GM21576 (cell line): Measurements from ENCODE around the gene RAB3B.

Experiments used
- ATAC-seq: cut with Tn5 transposase; IDR thresholded peaks from one replicate; pipeline ENCODE4 v1.9.1; 2021; ENCODE audit warnings: mild to moderate bottlenecking, moderate library complexity; ENCODE audit not compliant: unreplicated experiment

Gene RAB3B

GRCh38 chr1:51957618-51958017, 32.9 kb downstream of the RAB3B start:
- ATAC-seq = no peak

DNA sequence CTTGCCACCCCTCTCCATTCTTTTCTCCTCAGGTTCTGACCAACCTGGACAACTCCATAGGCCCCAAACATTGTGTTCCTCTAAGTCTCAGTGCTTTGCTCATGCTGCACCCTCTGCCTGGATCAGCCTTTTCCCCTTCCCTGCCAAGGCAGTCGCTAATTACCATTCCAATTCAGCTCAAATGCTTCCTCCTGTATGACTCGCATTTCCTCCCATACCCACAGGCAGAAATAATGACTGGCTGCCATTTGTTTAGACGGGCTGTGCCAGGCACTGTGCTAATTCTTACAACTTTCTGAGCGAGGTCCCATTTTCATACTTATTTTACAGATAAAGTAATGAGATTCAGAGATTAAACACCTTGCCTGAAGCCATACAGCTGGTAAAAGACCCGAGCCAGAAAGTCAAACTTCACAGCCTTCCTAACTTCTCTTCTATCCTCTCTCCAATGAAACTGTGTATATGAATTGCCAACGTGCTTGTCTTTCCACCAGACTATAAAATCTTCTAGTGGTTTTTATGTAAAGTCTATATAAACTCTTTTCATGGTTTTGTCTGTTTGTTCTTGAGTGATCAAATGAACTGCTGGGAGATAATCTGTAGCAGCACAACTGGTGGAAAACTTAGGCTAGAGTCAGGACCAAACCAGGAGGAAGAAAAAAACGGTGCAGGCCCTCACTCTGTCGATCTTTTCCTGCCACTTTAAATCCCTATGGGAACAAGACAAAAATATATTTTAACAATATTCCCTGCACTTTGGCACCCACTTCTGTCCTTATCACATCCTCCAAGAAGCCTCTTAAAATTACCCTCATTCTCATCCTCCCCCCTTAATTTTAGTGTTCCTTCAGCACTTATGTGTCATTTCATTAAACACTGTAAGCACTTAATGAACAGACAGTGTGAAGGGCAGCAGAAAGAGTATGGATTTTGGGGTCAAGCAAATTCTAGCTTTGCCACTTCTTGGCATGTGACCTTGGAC, 33.7 kb downstream of the RAB3B start:
- ATAC-seq = no peak

DNA sequence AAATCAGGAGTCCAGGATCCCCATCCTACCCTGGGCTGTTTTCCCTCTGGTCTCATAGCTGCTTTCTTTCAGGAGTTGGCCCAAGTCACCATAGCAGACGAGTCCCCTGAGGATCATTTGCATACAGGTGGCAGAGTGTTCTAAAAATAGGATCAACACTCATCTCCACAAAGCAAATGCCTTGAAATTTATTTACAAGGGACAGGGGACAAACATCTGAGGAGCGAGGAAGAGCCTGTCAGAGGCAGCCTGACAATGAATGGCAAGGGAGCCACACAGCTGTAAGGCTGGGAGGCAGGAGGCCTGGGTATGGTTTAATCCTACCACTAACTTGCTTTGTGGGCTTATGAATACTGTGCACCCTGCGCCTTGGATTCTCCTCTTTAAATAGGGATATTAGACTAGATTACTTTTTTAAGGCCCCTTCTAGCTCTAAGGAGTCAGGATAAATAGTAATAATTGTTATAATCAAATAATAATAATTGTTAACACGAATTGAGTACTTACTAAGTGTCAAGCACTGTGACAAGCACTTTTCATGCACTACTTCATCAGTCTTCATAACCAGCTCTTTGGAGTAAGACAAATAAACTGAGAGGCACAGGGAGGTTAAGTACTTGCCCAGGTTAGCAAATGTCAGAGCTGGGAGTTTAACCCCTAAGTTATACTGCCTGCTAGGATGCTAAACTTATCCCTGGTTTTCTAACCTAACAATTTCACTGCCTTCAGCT, 34.5 kb downstream of the RAB3B start:
- ATAC-seq = no peak

DNA sequence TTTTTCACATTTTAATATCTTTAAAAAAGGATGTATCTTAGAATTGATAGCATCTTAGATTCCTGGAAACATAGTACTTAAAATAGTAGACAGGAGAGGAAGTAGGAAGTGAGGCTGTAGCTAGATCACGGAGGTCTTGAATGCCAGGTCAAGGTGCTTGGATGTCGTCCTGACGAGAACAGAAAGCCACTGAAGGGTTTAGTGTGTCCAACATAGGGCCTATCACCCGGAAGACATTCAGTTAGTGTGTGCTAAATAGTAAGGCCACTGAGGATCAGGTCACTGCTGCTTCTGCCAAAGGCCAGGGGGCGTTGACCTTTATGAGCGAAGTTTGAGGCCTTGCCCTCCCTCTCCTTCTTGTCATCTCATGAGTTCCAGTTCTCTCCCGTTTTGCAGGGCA, 35.7 kb downstream of the RAB3B start:
- no peak for ATAC-seq

DNA sequence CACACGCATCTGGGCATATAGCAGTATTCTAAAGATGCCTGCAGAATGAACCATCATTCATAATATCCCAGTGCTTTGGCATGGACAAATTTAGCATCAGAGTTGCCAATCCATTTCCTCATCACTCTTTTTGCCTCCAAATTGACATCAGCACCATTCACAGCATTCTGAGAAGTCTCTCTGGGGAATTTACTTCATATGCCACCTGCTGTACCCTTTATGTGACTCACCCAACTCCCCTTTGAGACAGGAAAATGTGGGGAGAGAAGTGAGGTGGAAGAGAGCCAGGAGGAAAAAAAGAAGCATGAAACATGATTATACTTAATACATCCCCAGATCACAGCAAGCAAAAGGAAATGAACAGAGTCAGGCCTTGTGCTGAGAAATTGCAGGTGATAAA, 37.4 kb downstream of the RAB3B start:
- ATAC-seq = no peak

DNA sequence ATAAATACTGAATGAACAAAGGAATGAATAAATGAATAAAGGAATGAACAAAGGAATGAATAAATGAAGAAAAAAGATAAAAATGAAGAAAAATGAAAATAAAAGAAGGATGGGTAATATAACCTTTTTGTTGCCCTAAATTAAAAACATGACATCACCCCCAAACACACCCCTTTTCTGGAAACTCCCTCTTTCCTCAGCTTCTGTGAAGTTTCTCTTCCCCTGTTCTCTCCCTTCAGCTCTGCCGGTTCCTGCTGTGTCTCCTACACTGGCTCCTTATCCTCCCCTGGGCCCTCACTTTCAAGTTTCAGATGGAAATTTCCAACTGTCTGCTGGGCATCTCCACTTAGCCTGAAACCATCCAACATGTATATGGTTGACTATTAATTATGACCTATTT, 37.9 kb downstream of the RAB3B start:
- no peak for ATAC-seq

- no peak for ATAC-seq
Observed at GRCh38 chr1:51950701-51951100, 39.8 kb downstream of the RAB3B start.

- ATAC-seq = no peak
Observed at GRCh38 chr1:51949014-51949702, 41.3 kb downstream of the RAB3B start.

- ATAC-seq = no peak
Observed at GRCh38 chr1:51948491-51948915, 42.0 kb downstream of the RAB3B start.

GRCh38 chr1:51946300-51946699, 44.2 kb downstream of the RAB3B start:
- no peak for ATAC-seq

- ATAC-seq = no peak
Observed at GRCh38 chr1:51945591-51945990, 44.9 kb downstream of the RAB3B start.

DNA sequence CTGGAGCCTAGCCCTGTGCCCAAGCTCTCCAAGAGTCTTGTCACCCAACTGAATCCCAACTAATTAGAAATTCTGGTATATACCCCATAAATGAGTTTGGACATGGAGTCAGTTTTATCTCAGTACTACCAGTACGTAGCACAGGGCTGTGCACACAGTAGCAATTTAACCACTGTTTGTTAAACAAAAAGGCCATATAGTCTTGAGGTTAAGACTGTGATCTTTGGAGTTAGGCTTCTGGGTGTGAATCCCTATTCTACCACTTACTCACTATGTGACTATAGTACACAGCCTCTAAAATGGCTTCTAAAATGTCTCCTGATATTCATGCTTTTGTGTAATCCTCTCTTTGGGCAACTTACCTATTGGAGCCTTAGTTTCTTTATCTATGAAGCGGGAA, 48.2 kb downstream of the RAB3B start:
- no peak for ATAC-seq

GRCh38 chr1:51941528-51941927, 49.0 kb downstream of the RAB3B start:
- no peak for ATAC-seq

DNA sequence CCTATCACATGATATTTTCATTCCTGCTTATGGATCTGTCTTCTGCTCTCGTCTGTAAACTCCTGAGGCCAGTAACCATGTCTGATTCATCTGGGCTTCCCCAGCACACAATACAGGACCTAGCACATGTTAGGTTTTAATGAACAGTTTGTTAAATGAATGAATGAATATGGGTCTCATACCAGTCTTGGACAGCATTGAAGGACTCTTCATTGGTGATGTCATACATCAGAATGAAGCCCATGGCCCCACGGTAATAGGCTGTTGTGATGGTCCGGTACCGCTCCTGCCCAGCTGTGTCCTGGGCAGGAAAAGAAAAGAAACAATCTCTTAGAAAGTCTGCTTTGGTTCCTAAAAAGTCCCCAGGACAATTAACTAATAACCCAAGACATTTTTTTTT, 53.4 kb downstream of the RAB3B start:
- ATAC-seq = no peak

DNA sequence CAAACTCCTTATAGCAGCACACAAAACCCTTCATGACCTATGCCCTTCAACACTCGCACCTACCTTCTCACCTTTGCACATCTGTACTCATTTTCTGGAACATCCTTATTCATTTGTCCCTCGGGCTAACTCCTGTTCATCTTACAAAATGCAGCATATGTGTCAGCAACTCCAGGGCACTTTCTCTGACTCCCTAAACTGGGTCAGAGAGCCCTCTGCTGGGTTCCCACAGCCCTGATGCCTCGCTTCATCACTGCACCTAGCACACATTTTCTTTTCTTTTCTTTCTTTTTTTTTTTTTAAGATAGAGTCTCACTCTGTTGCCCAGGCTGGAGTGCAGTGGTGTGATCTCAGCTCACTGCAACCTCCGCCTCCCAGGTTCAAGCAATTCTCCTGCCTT, 54.0 kb downstream of the RAB3B start:
- no peak for ATAC-seq

- ATAC-seq = no peak
Observed at GRCh38 chr1:51933344-51933743, 57.2 kb downstream of the RAB3B start.

GRCh38 chr1:51930329-51930728, 60.2 kb downstream of the RAB3B start:
- ATAC-seq = no peak

DNA sequence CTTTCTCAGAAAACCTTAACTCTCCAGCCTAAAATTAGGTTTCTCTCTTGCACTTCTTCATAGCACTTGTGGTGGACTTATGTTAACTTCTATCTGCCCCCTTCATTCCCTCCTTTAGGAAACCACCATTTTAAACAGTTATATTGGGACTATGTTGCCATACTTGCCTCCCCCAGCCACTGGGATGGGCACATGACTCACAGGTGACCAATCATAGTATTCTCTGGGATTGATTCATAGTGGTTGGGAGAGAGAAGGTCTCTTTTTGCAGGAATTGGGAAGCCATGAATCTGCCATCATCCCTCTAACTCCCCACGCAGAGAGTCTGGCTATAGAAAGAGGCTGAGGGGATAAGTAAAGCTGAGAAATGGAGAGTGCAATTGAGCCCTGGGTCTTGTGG, 61.6 kb downstream of the RAB3B start:
- no peak for ATAC-seq

DNA sequence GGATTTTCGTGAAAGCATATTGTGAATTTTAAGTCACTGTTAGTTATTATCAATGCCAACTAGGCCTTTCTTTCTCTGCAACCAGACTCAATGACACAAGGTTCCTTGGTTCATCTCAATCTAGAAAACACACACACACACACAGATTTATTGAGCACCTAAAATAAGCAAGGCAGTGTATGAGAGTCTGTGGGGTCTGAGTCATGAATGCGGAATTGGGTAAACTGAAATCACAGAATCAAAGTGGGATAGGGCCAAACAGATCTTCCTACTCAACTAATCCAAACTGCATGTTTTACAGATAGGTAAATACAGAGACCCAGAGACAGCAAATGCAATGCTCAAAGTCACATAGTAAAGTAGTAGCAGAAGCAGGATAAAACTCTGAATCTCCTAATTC, 63.5 kb downstream of the RAB3B start:
- ATAC-seq = no peak

GRCh38 chr1:51926171-51926812, 64.2 kb downstream of the RAB3B start:
- no peak for ATAC-seq

GRCh38 chr1:51924455-51924854, 66.0 kb downstream of the RAB3B start:
- no peak for ATAC-seq
